HG03460 (cell line): Measurements from ENCODE around the gene LPAR1.

Experiments
- ATAC-seq: cut with Tn5 transposase; IDR thresholded peaks from one replicate; pipeline ENCODE4 v1.9.1; 2021; ENCODE audit not compliant: unreplicated experiment

LPAR1 gene

GRCh38 chr9:110922145-110922544, 116.1 kb downstream of the LPAR1 start:
- ATAC-seq: no peak

GRCh38 chr9:110921705-110922104, 116.6 kb downstream of the LPAR1 start:
- ATAC-seq: no peak

GRCh38 chr9:110919609-110920008, 118.7 kb downstream of the LPAR1 start:
- no peak for ATAC-seq

- ATAC-seq: no peak
Observed at GRCh38 chr9:110919050-110919435, 119.2 kb downstream of the LPAR1 start.

GRCh38 chr9:110918316-110919049, 119.8 kb downstream of the LPAR1 start:
- ATAC-seq: no peak

GRCh38 chr9:110916403-110916802, 121.9 kb downstream of the LPAR1 start:
- ATAC-seq: no peak

- no peak for ATAC-seq
Observed at GRCh38 chr9:110912419-110913291, 125.6 kb downstream of the LPAR1 start.

- ATAC-seq: no peak
Observed at GRCh38 chr9:110911659-110912418, 126.4 kb downstream of the LPAR1 start.

GRCh38 chr9:110908894-110909293, 129.4 kb downstream of the LPAR1 start:
- no peak for ATAC-seq

GRCh38 chr9:110900917-110901316, 137.4 kb downstream of the LPAR1 start:
- ATAC-seq: no peak

GRCh38 chr9:110900456-110900855, 137.8 kb downstream of the LPAR1 start:
- ATAC-seq: no peak

GRCh38 chr9:110898866-110899265, 139.4 kb downstream of the LPAR1 start:
- no peak for ATAC-seq

GRCh38 chr9:110898358-110898757, 139.9 kb downstream of the LPAR1 start:
- no peak for ATAC-seq

- ATAC-seq: no peak
Observed at GRCh38 chr9:110897943-110898342, 140.3 kb downstream of the LPAR1 start.

- ATAC-seq: no peak
Observed at GRCh38 chr9:110895147-110895905, 142.9 kb downstream of the LPAR1 start.

GRCh38 chr9:110894731-110895130, 143.5 kb downstream of the LPAR1 start:
- no peak for ATAC-seq

- ATAC-seq: no peak
Observed at GRCh38 chr9:110892689-110893088, 145.6 kb downstream of the LPAR1 start.

GRCh38 chr9:110891760-110892159, 146.5 kb downstream of the LPAR1 start:
- ATAC-seq: no peak

GRCh38 chr9:110890416-110890815, 147.9 kb downstream of the LPAR1 start:
- ATAC-seq: no peak

GRCh38 chr9:110887276-110887675, 151.0 kb downstream of the LPAR1 start:
- no peak for ATAC-seq

- ATAC-seq: no peak
Observed at GRCh38 chr9:110886832-110887231, 151.4 kb downstream of the LPAR1 start.
